ENCODE results near the gene ATP10B.

ATP10B gene

GRCh38 chr5:160702934-160703333 is 149.1 kb downstream of the ATP10B start:
- H3K4me3 ChIP-seq (ENCODE audit: low read length), result no peak overlapping the region
- TF ChIP-seq CTCF (conservative IDR thresholded peaks at IDR 0.05; ENCODE audit: low read length), result no peak
- no peak for DNase-seq (ENCODE audit: low read depth)

DNA sequence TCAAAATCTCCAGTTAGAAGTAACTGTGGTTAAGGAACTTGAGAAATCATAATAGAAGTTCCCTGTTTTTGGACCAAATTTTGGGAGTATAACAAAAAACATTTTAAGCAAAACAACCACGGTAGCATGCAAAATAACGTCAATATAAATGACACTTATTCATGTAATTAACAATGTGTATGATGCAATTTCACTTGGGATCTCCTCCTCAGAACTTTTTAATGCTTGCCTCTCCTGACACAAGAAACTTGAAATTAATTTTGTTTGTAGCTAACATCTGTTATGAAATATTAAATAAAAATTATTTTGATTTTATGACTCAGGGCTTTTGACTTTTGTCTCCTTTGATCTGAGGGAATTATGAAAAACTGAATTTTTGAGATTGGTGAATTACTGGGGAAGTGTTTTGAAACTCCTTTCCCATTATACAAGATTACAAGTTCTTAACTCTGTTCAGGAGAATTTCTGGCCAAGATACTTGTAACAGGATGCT is 149.7 kb downstream of the ATP10B start:
- no peak for TF ChIP-seq CTCF (conservative IDR thresholded peaks at IDR 0.05; ENCODE audit: low read length)
- DNase-seq (ENCODE audit: low read depth), result no peak
- no peak overlapping the region for H3K4me3 ChIP-seq (ENCODE audit: low read length)

DNA sequence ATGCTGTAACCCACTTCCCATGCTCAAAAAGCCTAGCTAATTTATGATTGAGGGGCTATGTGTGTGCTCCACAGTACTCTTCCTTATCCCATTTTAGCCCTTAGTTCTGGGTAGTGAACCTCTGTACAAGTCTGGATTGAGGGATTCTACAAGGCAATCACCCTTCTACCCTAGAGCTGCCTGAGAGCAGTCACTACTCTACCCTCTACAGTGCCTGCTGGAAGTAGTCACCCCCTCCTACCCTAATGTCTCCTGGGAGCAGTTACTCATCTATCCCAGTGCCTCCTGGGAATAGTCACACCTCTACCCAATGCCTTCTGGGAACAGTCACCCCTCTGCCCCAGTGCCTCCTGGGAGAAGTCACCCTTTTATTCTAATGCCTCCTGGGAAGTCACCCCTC is 150.6 kb downstream of the ATP10B start:
- no peak overlapping the region for H3K4me3 ChIP-seq (ENCODE audit: low read length)
- no peak for TF ChIP-seq CTCF (conservative IDR thresholded peaks at IDR 0.05; ENCODE audit: low read length)
- no peak for DNase-seq (ENCODE audit: low read depth)

GRCh38 chr5:160699301-160699700 is 152.7 kb downstream of the ATP10B start:
- TF ChIP-seq CTCF (conservative IDR thresholded peaks at IDR 0.05; ENCODE audit: low read length), result no peak
- no peak for DNase-seq (ENCODE audit: low read depth)

DNA sequence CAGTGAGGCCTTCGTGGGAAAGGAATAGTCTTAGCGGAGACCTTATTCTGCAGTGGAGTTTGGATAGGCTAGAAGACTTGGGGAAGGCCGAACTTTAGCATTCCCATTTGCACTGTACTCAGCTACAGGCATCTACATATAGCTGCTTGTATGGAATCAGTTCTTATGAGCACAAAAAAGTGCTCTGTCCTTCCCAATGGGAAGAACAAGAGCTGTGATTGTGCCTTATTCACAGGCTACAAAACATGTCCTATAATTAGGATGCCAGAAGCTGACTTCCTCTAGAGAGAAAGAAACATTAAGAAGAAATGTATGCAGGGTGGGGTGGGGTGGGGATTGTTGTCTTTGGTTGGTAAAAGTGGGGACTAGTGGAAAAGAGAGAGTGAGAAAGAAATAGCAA is 154.7 kb downstream of the ATP10B start:
- TF ChIP-seq CTCF (conservative IDR thresholded peaks at IDR 0.05; ENCODE audit: low read length), result no peak
- H3K4me3 ChIP-seq (ENCODE audit: low read length), result no peak overlapping the region
- no peak for DNase-seq (ENCODE audit: low read depth)

More at GRCh38 chr5:160699301-160699700, 152.7 kb downstream of the ATP10B start:
- no peak overlapping the region for H3K4me3 ChIP-seq (ENCODE audit: low read length)

GRCh38 chr5:160694896-160695295 is 157.1 kb downstream of the ATP10B start:
- no peak for DNase-seq (ENCODE audit: low read depth)
- no peak overlapping the region for H3K4me3 ChIP-seq (ENCODE audit: low read length)
- no peak for TF ChIP-seq CTCF (conservative IDR thresholded peaks at IDR 0.05; ENCODE audit: low read length)

- DNase-seq (ENCODE audit: low read depth), result no peak
- no peak for TF ChIP-seq CTCF (conservative IDR thresholded peaks at IDR 0.05; ENCODE audit: low read length)
- no peak overlapping the region for H3K4me3 ChIP-seq (ENCODE audit: low read length)
Measured at GRCh38 chr5:160693831-160694465, 158.1 kb downstream of the ATP10B start.

All from AG10803 (cell line).